ENCODE measurements around the gene APRT.

- TF ChIP-seq CTCF (IDR thresholded peaks at IDR 0.05), result no peak
- no peak for TF ChIP-seq POLR2A (IDR thresholded peaks at IDR 0.05)
These were observed 44.1 kb downstream of the APRT start for GRCh38 chr16:88767546-88768070.
